Right lobe of liver (tissue), 4 donors: ENCODE measurements around the gene NFRKB.

Experiments used
- POLR2A ChIP-seq: fragments of 450-650 bp; IDR thresholded peaks from one replicate; pipeline ENCODE4 v1.6.1; 2017; ENCODE audit warnings: antibody characterized with exemption, mild to moderate bottlenecking
- TF ChIP-seq, protein P1 (sequence below), 4 donors: fragments of 200-600 bp in 3 of 4; fragments of 450-650 bp in 1 of 4; IDR thresholded peaks; one replicate each; pipeline versions ENCODE4 v1.5.1 to v1.8.0; 2016 to 2022; ENCODE audit warnings: antibody characterized with exemption in 4 of 4, mild to moderate bottlenecking in 2 of 4
- donor health status: DM: no; HTN: no; CAD: no.
- donor health status: DM: no; HTN: no; CAD: no.
- donor health status: DM: no; HTN: yes; CAD: no.

DNA sequence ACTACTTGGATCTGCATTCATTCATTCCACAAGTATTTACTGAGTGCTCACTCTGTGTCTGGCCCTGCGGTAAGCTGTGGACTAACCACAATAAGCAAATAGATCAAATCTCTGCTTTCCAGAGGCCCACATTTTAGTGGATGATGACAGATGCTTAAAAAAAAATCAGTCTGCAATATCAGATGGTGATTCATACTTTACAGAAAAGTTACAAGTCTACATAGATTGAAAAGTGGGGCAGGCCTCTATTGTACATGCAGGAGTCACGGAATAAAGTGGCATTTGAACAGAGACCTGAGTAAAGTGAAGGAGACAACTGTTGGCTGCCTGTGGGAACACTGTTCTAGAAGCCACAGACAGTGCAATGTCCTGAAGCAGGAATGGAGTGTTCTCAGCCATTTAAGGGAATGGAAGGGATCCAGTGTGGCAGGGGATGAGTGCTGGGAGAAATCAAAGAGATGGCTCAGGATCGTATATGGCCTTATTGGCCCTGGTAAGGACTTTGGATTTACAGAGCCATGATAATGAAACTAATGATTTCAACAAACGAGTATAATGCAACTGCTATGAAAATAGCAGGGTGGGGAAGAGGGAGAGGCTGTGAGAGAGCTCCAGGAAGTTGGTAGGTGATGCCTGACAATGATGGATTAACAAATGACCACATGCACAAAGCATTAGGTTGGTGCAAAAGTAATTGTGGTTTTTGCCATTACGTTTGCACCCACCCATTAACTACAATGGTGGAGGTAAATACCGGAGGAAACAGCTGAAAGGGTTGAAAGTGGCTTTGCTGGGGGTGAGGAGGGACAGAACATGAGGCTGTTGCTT, 48.7 kb downstream of the NFRKB start:
- TF ChIP-seq, protein P1, sequence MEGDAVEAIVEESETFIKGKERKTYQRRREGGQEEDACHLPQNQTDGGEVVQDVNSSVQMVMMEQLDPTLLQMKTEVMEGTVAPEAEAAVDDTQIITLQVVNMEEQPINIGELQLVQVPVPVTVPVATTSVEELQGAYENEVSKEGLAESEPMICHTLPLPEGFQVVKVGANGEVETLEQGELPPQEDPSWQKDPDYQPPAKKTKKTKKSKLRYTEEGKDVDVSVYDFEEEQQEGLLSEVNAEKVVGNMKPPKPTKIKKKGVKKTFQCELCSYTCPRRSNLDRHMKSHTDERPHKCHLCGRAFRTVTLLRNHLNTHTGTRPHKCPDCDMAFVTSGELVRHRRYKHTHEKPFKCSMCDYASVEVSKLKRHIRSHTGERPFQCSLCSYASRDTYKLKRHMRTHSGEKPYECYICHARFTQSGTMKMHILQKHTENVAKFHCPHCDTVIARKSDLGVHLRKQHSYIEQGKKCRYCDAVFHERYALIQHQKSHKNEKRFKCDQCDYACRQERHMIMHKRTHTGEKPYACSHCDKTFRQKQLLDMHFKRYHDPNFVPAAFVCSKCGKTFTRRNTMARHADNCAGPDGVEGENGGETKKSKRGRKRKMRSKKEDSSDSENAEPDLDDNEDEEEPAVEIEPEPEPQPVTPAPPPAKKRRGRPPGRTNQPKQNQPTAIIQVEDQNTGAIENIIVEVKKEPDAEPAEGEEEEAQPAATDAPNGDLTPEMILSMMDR (IDR thresholded peaks at IDR 0.05): no peak
- no peak for TF ChIP-seq POLR2A
